HepG2 (cell line): ENCODE data around the gene COASY. TPM values are rescaled to one million over a fixed set of nuclear protein-coding genes. Genes with fewer than 3 reads are reported as not detected.
A peak's percentile ranks its signal among the peaks of the same experiment; 100 is the strongest.

Source experiments
- CREB1 ChIP-seq, 2 experiments: fragments of 450-650 bp in 1 of 2; IDR thresholded peaks; 2 replicates each; pipeline ENCODE4 v1.6.1; 2016 to 2017; ENCODE audit warnings: control low read depth in 1 of 2, mild to moderate bottlenecking in 1 of 2, missing compliant biosample characterization in 1 of 2, missing genetic modification characterization in 1 of 2
- ELF3 ChIP-seq: IDR thresholded peaks from 2 replicates; pipeline ENCODE4 v1.6.1; 2016; ENCODE audit warnings: missing genetic modification reagents, missing compliant biosample characterization
- GLI4 ChIP-seq: sonication (generic); formaldehyde crosslinking; IDR thresholded peaks from 2 replicates; pipeline ENCODE4 v1.5.1; 2020; ENCODE audit warnings: missing genetic modification reagents, mild to moderate bottlenecking, moderate library complexity, borderline replicate concordance
- MLX ChIP-seq: IDR thresholded peaks from 2 replicates; pipeline ENCODE4 v1.6.1; 2016
- SIX1 ChIP-seq: sonication (generic); formaldehyde crosslinking; IDR thresholded peaks from 2 replicates; pipeline ENCODE4 v1.4.0; 2020; ENCODE audit warnings: missing genetic modification reagents, borderline replicate concordance
- SP140L ChIP-seq: sonication (generic); formaldehyde crosslinking; IDR thresholded peaks from 2 replicates; pipeline ENCODE4 v1.4.0; 2020; ENCODE audit warnings: missing genetic modification reagents, borderline replicate concordance
- SP5 ChIP-seq: IDR thresholded peaks from 2 replicates; pipeline ENCODE4 v1.6.1; 2016; ENCODE audit warnings: low read depth, borderline replicate concordance
- U2AF2 ChIP-seq: fragments of 200-400 bp; formaldehyde crosslinking; IDR thresholded peaks from 2 replicates; pipeline ENCODE4 v1.6.1; 2017; ENCODE audit warnings: low read depth, mild to moderate bottlenecking, low read length
- ZFP62 ChIP-seq: sonication (generic); formaldehyde crosslinking; IDR thresholded peaks from 2 replicates; pipeline ENCODE4 v1.4.0; 2020; ENCODE audit warnings: missing genetic modification reagents
- ZKSCAN5 ChIP-seq: sonication (generic); formaldehyde crosslinking; IDR thresholded peaks from 2 replicates; pipeline ENCODE4 v1.5.1; 2020; ENCODE audit warnings: mild to moderate bottlenecking, missing genetic modification reagents
- ZNF143 ChIP-seq: sonication (generic); formaldehyde crosslinking; IDR thresholded peaks from 2 replicates; pipeline ENCODE4 v1.4.0; 2020; ENCODE audit warnings: missing genetic modification reagents
- ZNF468 ChIP-seq: sonication (generic); formaldehyde crosslinking; IDR thresholded peaks from 2 replicates; pipeline ENCODE4 v1.8.0; 2022; ENCODE audit warnings: mild to moderate bottlenecking, moderate library complexity, missing genetic modification reagents
- ZNF615 ChIP-seq: sonication (generic); formaldehyde crosslinking; IDR thresholded peaks from 2 replicates; pipeline ENCODE4 v1.5.0; 2020; ENCODE audit warnings: mild to moderate bottlenecking, missing genetic modification reagents, borderline replicate concordance
- polyA plus RNA-seq, 8 experiments: library from polyadenylated mRNA; depleted of rRNA in 3 of 8; stranded (reverse) in 7 of 8; unstranded in 1 of 8; fragments of >200 nt; fragmentation: Illumina TruSeq in 4 of 8; extraction: Trizol in 4 of 8; gene quantifications; 2 replicates each; pipeline versions ENCODE4 v1.2.1 to v1.2.3, GENCODE V29; 2011 to 2016; ENCODE audit warnings: low read depth in 4 of 8, missing spikeins in 1 of 8, mixed read lengths in 1 of 8; ENCODE audit not compliant: insufficient read depth in 1 of 8
- total RNA-seq, 5 experiments: library from RNA; depleted of rRNA; stranded (reverse); fragments of >200 nt; fragmentation: Illumina TruSeq; extraction: Trizol; gene quantifications; 2 replicates each; pipeline ENCODE4 v1.2.3, GENCODE V29; 2016; ENCODE audit warnings: low read depth in 1 of 5
- TF ChIP-seq, protein P1 (sequence below): sonication (generic); formaldehyde crosslinking; IDR thresholded peaks from 2 replicates; pipeline ENCODE4 v1.8.0; 2022; ENCODE audit warnings: mild to moderate bottlenecking, missing genetic modification reagents, moderate library complexity
- TF ChIP-seq, protein P2 (sequence below): sonication (generic); formaldehyde crosslinking; IDR thresholded peaks from 2 replicates; pipeline ENCODE4 v1.5.0; 2020; ENCODE audit warnings: mild to moderate bottlenecking, missing genetic modification reagents, borderline replicate concordance
- TF ChIP-seq, protein P3 (sequence below): sonication (generic); formaldehyde crosslinking; IDR thresholded peaks from 2 replicates; pipeline ENCODE4 v1.5.0; 2020; ENCODE audit warnings: mild to moderate bottlenecking, missing genetic modification reagents, moderate library complexity
- TF ChIP-seq, protein P4 (sequence below): sonication (generic); formaldehyde crosslinking; IDR thresholded peaks from 2 replicates; pipeline ENCODE4 v1.9.0; 2021; ENCODE audit warnings: mild to moderate bottlenecking, missing genetic modification reagents

COASY gene
- total and polyA plus RNA-seq, 2 of the 13 experiments (the other 11 are each of a cell fraction or from before 2014, with no cell fraction given) = 90.7 to 125 TPM

DNA sequence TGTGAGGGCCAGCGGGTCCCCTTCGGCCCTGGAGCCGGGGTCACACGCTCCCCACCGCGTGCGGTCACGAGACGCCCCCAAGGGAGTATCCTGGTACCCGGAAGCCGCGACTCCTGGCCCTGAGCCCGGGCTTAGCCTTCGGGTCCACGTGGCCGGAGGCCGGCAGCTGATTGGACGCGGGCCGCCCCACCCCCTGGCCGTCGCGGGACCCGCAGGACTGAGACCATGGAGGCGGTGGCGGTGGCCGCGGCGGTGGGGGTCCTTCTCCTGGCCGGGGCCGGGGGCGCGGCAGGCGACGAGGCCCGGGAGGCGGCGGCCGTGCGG, 25.9 kb upstream of the COASY start, which contains the start of gene NAGLU (continued):
- TF ChIP-seq, protein P1, sequence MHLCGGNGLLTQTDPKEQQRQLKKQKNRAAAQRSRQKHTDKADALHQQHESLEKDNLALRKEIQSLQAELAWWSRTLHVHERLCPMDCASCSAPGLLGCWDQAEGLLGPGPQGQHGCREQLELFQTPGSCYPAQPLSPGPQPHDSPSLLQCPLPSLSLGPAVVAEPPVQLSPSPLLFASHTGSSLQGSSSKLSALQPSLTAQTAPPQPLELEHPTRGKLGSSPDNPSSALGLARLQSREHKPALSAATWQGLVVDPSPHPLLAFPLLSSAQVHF (CRISPR knock-in tag) = peak; percentile 61; the same call in 1 of the 2 replicates
- TF ChIP-seq GLI4 (no peak), ZKSCAN5 (CRISPR knock-in tag) (no peak), ZFP62 (CRISPR knock-in tag) (no peak), SP5 (CRISPR knock-in tag) (peak; percentile 54; the same call in 1 of the 2 replicates), ZNF615 (CRISPR knock-in tag) (no peak), CREB1 (IDR thresholded peaks at IDR 0.05) (no peak), CREB1 (CRISPR knock-in tag; IDR thresholded peaks at IDR 0.05) (no peak), ZNF468 (no peak), ELF3 (CRISPR knock-in tag) (peak; percentile 96), SIX1 (CRISPR knock-in tag) (peak; percentile 41; the same call in 1 of the 2 replicates), ZNF143 (CRISPR knock-in tag) (no peak), SP140L (CRISPR knock-in tag) (no peak), U2AF2 (no peak), MLX (peak; percentile 84)
- TF ChIP-seq, protein P2, sequence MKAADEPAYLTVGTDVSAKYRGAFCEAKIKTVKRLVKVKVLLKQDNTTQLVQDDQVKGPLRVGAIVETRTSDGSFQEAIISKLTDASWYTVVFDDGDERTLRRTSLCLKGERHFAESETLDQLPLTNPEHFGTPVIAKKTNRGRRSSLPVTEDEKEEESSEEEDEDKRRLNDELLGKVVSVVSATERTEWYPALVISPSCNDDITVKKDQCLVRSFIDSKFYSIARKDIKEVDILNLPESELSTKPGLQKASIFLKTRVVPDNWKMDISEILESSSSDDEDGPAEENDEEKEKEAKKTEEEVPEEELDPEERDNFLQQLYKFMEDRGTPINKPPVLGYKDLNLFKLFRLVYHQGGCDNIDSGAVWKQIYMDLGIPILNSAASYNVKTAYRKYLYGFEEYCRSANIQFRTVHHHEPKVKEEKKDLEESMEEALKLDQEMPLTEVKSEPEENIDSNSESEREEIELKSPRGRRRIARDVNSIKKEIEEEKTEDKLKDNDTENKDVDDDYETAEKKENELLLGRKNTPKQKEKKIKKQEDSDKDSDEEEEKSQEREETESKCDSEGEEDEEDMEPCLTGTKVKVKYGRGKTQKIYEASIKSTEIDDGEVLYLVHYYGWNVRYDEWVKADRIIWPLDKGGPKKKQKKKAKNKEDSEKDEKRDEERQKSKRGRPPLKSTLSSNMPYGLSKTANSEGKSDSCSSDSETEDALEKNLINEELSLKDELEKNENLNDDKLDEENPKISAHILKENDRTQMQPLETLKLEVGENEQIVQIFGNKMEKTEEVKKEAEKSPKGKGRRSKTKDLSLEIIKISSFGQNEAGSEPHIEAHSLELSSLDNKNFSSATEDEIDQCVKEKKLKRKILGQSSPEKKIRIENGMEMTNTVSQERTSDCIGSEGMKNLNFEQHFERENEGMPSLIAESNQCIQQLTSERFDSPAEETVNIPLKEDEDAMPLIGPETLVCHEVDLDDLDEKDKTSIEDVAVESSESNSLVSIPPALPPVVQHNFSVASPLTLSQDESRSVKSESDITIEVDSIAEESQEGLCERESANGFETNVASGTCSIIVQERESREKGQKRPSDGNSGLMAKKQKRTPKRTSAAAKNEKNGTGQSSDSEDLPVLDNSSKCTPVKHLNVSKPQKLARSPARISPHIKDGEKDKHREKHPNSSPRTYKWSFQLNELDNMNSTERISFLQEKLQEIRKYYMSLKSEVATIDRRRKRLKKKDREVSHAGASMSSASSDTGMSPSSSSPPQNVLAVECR (CRISPR knock-in tag) = peak; percentile 79; the same call in 1 of the 2 replicates
- TF ChIP-seq, protein P3, sequence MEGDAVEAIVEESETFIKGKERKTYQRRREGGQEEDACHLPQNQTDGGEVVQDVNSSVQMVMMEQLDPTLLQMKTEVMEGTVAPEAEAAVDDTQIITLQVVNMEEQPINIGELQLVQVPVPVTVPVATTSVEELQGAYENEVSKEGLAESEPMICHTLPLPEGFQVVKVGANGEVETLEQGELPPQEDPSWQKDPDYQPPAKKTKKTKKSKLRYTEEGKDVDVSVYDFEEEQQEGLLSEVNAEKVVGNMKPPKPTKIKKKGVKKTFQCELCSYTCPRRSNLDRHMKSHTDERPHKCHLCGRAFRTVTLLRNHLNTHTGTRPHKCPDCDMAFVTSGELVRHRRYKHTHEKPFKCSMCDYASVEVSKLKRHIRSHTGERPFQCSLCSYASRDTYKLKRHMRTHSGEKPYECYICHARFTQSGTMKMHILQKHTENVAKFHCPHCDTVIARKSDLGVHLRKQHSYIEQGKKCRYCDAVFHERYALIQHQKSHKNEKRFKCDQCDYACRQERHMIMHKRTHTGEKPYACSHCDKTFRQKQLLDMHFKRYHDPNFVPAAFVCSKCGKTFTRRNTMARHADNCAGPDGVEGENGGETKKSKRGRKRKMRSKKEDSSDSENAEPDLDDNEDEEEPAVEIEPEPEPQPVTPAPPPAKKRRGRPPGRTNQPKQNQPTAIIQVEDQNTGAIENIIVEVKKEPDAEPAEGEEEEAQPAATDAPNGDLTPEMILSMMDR (CRISPR knock-in tag) = no peak
- TF ChIP-seq, protein P4, sequence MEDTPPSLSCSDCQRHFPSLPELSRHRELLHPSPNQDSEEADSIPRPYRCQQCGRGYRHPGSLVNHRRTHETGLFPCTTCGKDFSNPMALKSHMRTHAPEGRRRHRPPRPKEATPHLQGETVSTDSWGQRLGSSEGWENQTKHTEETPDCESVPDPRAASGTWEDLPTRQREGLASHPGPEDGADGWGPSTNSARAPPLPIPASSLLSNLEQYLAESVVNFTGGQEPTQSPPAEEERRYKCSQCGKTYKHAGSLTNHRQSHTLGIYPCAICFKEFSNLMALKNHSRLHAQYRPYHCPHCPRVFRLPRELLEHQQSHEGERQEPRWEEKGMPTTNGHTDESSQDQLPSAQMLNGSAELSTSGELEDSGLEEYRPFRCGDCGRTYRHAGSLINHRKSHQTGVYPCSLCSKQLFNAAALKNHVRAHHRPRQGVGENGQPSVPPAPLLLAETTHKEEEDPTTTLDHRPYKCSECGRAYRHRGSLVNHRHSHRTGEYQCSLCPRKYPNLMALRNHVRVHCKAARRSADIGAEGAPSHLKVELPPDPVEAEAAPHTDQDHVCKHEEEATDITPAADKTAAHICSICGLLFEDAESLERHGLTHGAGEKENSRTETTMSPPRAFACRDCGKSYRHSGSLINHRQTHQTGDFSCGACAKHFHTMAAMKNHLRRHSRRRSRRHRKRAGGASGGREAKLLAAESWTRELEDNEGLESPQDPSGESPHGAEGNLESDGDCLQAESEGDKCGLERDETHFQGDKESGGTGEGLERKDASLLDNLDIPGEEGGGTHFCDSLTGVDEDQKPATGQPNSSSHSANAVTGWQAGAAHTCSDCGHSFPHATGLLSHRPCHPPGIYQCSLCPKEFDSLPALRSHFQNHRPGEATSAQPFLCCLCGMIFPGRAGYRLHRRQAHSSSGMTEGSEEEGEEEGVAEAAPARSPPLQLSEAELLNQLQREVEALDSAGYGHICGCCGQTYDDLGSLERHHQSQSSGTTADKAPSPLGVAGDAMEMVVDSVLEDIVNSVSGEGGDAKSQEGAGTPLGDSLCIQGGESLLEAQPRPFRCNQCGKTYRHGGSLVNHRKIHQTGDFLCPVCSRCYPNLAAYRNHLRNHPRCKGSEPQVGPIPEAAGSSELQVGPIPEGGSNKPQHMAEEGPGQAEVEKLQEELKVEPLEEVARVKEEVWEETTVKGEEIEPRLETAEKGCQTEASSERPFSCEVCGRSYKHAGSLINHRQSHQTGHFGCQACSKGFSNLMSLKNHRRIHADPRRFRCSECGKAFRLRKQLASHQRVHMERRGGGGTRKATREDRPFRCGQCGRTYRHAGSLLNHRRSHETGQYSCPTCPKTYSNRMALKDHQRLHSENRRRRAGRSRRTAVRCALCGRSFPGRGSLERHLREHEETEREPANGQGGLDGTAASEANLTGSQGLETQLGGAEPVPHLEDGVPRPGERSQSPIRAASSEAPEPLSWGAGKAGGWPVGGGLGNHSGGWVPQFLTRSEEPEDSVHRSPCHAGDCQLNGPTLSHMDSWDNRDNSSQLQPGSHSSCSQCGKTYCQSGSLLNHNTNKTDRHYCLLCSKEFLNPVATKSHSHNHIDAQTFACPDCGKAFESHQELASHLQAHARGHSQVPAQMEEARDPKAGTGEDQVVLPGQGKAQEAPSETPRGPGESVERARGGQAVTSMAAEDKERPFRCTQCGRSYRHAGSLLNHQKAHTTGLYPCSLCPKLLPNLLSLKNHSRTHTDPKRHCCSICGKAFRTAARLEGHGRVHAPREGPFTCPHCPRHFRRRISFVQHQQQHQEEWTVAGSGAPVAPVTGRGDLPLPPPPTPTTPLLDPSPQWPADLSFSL (CRISPR knock-in tag) = no peak
